Activated naive CD4-positive, alpha-beta T cell treated with anti-CD3 and anti-CD28 coated beads, Interleukin-2, amount 50 U/mL, for 24 hours (primary cell): ENCODE measurements around the gene LILRB4.
A peak's percentile ranks its signal among the peaks of the same experiment; 100 is the strongest.
"Not testable (repeated sequence)": the region's sequence is repeated elsewhere in the genome, so short reads cannot be mapped to it uniquely, and the experiment has no call there.

Experiments
- H3K27ac Mint-ChIP-seq: one replicate; pipeline ENCODE4 v1.8.0; 2021; ENCODE audit warnings: mild to moderate bottlenecking, mixed read lengths
- H3K27me3 Mint-ChIP-seq: one replicate; pipeline ENCODE4 v1.8.0; 2021; ENCODE audit warnings: mixed read lengths
- H3K36me3 Mint-ChIP-seq: one replicate; pipeline ENCODE4 v1.8.0; 2021; ENCODE audit warnings: mixed read lengths
- H3K4me1 Mint-ChIP-seq: one replicate; pipeline ENCODE4 v1.8.0; 2021; ENCODE audit warnings: mixed read lengths
- H3K4me3 Mint-ChIP-seq: one replicate; pipeline ENCODE4 v1.8.0; 2021; ENCODE audit warnings: mild to moderate bottlenecking, mixed read lengths
- H3K9me3 Mint-ChIP-seq: one replicate; pipeline ENCODE4 v1.8.0; 2021; ENCODE audit warnings: mixed read lengths

Gene LILRB4

DNA sequence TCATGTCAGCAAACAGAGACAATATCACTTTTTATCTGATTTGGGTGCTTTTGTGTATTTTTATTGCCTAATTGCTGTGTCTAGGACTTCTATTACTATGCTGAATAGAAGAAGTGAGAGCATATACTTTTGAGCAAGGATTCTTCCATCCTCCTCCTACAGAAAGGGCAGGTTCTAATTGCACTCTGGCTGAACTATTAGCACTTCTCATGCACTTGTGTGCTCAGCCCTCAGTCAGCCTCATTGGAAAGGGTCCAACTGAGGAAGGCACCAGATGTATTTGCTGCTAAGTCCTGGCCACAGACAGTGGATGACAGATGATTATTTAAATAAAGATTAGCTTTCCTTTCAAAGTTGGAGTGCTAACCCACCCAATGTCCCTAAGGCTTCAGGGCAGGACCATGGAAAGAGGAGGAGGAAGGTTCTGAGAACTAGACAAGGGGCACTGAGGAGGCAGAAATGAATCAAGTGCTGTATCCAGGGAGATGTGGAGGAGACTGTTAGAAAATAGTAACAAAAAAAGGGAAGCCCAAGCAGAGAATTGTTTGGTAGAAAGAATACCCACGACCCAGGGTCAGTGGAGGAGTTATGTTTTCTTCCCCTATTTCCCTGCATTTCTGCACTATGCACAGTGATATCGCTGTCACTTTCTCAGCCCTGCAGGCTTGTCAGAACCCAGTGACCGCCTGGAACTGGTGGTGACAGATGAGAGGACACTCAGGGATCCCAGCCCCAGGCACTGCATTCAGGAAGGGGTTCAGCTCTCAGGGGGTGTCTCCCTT, 8.0 kb downstream of the LILRB4 start:
- Mint-ChIP-seq H3K27me3 (peaks cover 2% of the 10 kb centered on the region), H3K9me3 (peaks cover 7% of the 10 kb centered on the region), H3K4me3 (no peak overlapping the region), H3K36me3 (no peaks in the 10 kb centered on the region), H3K4me1 (no peaks in the 10 kb centered on the region), H3K27ac (no peak overlapping the region)

DNA sequence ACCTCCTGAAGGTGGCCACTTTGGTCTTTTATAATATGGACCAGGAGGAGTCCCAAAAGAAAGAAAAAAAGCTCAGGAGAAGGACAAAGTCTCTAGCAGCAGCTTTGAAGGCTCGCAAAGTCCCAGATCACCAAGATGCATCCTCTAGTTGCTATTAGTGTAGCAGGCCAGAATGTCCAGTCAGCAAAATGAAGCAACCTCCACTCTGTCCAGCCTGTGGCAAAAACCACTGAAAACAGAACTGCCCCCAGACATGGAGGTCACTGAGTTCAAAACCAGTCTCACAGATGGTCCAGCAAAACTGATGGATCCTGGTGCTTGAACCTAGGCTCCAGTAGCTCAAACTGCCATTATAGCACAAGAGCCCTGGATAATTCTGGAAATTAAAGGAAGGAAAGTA, 10.4 kb downstream of the LILRB4 start:
- Mint-ChIP-seq H3K4me3 (no peak overlapping the region), H3K36me3 (no peaks in the 10 kb centered on the region), H3K9me3 (peaks cover 3% of the 10 kb centered on the region), H3K27ac (no peak overlapping the region), H3K4me1 (no peaks in the 10 kb centered on the region), H3K27me3 (peaks cover 2% of the 10 kb centered on the region)

GRCh38 chr19:54674021-54674617, 11.3 kb downstream of the LILRB4 start:
- no peak overlapping the region for H3K4me3 Mint-ChIP-seq
- no peaks in the 10 kb centered on the region for H3K36me3 Mint-ChIP-seq
- H3K27me3 Mint-ChIP-seq: peaks cover 2% of the 10 kb centered on the region
- H3K4me1 Mint-ChIP-seq: no peaks in the 10 kb centered on the region
- no peaks in the 10 kb centered on the region for H3K9me3 Mint-ChIP-seq
- no peak overlapping the region for H3K27ac Mint-ChIP-seq

DNA sequence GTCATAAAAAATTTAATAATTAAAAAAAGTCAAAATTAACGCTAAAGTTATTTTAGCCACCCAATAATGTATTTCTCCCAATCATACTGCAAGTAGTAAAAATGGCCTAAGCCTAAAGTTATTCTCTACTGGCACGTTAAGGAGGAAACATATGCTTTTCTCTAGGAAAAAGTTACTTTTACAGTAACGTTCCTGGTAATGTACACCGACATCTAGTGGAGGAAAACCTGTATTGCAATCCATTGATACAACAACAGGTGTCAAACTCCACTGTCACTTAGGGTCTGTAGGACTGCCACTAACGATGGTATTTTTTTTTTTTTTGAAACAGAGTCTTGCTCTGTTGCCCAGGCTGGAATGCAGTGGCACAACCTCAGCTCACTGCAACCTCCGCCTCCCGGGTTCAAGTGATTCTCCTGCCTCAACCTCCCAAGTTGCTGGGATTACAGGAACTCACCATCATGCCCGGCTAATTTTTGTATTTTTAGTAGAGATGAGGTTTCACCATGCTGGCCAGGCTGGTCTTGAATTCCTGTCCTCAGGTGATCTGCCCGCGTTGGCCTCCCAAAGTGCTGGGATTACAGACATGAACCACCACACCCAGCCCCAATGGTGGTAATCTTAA, 13.5 kb downstream of the LILRB4 start:
- not testable (repeated sequence) for H3K4me3 Mint-ChIP-seq, H3K27ac Mint-ChIP-seq, H3K9me3 Mint-ChIP-seq, H3K4me1 Mint-ChIP-seq, H3K27me3 Mint-ChIP-seq, H3K36me3 Mint-ChIP-seq

GRCh38 chr19:54677217-54677616, 14.4 kb downstream of the LILRB4 start:
- Mint-ChIP-seq H3K27me3 (peaks cover 9% of the 10 kb centered on the region), H3K36me3 (no peaks in the 10 kb centered on the region), H3K27ac (no peak overlapping the region), H3K4me3 (no peak overlapping the region), H3K4me1 (no peaks in the 10 kb centered on the region), H3K9me3 (no peaks in the 10 kb centered on the region)

- H3K9me3 Mint-ChIP-seq, H3K4me3 Mint-ChIP-seq, H3K4me1 Mint-ChIP-seq, H3K27ac Mint-ChIP-seq, H3K36me3 Mint-ChIP-seq: not testable (repeated sequence)
- peaks cover 17% of the 10 kb centered on the region for H3K27me3 Mint-ChIP-seq
These were observed 18.8 kb downstream of the LILRB4 start for GRCh38 chr19:54681596-54681995.

DNA sequence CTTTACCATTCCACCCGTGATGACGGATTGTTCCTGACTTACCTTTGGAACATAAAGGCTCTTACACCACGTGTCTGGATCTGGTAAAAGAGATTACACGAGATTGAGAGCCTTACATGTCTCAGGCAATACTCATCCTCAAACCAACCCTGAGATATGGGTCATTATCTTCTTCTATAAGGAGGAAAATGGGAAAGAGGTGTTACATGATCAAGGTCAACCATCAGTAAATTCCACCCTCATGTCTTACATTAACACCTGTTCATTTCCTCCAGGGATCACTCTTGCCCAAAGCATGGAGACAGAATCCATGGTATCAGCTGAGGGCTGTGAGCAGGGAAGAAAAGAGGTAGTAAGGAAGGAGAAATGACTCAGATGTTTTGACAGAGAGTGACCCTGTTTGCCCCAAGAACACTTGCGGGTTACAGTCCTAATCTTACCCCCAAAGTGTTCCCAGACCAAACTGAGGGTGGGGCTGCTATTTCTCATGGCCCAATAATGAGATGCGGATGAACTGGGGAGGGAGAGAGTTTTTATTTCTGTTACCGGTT, 19.6 kb downstream of the LILRB4 start:
- Mint-ChIP-seq H3K4me3 (no peak overlapping the region), H3K27ac (no peak overlapping the region), H3K9me3 (no peaks in the 10 kb centered on the region), H3K27me3 (peaks cover 20% of the 10 kb centered on the region), H3K36me3 (no peaks in the 10 kb centered on the region), H3K4me1 (no peaks in the 10 kb centered on the region)

DNA sequence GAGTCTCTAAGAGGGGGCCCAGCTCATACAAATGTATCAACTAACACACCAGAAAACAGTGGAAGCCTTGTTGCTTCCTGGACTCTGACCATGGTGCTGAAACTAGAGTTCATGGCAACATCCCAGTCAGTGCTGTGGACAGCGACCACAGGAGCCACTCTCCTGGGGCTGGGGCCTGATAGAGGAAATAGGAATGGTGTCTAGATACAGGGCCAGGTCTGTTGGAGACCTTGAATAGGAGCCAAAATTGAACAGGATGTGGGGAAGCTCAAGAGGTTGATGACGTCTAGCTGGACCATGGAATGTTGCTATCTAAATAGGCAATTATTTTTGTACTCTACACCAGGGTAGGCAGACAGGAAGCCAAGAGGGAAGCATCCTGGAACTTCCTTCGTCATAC, 21.7 kb downstream of the LILRB4 start:
- H3K27ac Mint-ChIP-seq: no peak overlapping the region
- no peaks in the 10 kb centered on the region for H3K36me3 Mint-ChIP-seq
- H3K4me1 Mint-ChIP-seq: no peaks in the 10 kb centered on the region
- no peaks in the 10 kb centered on the region for H3K9me3 Mint-ChIP-seq
- H3K27me3 Mint-ChIP-seq: peaks cover 26% of the 10 kb centered on the region
- no peak overlapping the region for H3K4me3 Mint-ChIP-seq

- no peaks in the 10 kb centered on the region for H3K36me3 Mint-ChIP-seq
- H3K9me3 Mint-ChIP-seq: no peaks in the 10 kb centered on the region
- H3K27me3 Mint-ChIP-seq: peaks cover 24% of the 10 kb centered on the region
- H3K27ac Mint-ChIP-seq: peak overlapping the region; percentile 14
- H3K4me3 Mint-ChIP-seq: no peak overlapping the region
- no peaks in the 10 kb centered on the region for H3K4me1 Mint-ChIP-seq
These were observed 29.0 kb downstream of the LILRB4 start for GRCh38 chr19:54691582-54692297.

DNA sequence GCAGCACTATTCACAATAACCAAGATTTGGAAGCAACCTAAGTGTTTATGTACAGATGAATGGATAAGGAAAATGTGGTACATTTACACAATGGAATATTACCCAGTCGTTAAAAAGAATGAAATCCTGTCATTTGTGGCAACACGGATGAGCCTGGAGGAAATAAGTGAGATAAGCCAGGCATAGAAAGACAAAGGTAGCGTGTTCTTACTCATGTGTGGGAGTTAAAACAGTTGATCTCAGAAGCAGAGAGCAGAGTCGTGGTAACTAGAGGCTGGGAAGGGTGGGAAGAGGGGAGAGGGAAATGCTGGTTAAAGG, 29.5 kb downstream of the LILRB4 start:
- no peaks in the 10 kb centered on the region for H3K9me3 Mint-ChIP-seq
- no peaks in the 10 kb centered on the region for H3K4me1 Mint-ChIP-seq
- H3K27me3 Mint-ChIP-seq: peaks cover 21% of the 10 kb centered on the region
- H3K36me3 Mint-ChIP-seq: no peaks in the 10 kb centered on the region
- H3K27ac Mint-ChIP-seq: no peak overlapping the region
- H3K4me3 Mint-ChIP-seq: no peak overlapping the region

DNA sequence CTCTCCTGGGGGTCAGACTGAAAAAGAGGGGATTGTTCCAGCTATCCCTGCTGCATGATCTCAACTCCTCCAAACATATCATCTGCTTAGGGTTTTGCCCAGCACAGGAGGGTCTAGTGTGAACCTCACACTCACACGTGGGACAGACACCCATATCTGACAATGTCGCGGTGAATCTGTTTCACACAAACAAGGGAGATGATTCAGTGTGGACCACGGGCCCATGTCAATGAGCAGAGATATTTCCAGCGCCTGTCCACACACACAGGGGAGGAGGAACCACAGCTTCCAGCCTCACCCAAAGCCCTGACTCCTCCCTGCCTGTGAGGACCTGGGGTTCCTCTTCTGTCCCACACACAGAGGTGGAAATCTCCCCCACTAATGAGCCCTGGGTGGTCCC, 31.9 kb downstream of the LILRB4 start:
- H3K27ac Mint-ChIP-seq: no peak overlapping the region

DNA sequence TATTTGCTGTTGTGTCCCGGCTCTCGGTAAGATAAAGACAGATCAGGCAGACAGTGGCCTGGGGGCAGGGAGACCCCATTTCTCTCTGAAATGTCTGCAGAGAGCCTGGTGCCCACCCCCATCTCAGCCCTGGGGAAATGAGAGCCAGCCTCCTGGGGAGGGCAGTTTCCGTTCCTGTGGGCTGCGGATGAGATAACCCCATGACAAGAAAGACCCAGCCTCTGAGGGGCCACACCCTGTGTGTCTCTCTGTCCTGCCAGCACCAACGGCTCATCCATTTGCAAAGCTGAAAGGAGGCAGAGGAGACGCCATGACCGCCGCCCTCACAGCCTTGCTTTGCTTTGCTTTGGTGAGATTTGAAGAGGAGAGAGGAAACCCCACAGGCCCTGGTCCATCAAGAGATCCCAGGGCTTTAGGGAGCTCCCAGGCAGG, 33.3 kb downstream of the LILRB4 start:
- no peaks in the 10 kb centered on the region for H3K36me3 Mint-ChIP-seq
- no peak overlapping the region for H3K27ac Mint-ChIP-seq
- H3K4me3 Mint-ChIP-seq: no peak overlapping the region
- H3K9me3 Mint-ChIP-seq: no peaks in the 10 kb centered on the region
- no peaks in the 10 kb centered on the region for H3K4me1 Mint-ChIP-seq
- peaks cover 29% of the 10 kb centered on the region for H3K27me3 Mint-ChIP-seq

More for the DNA sequence above, 31.9 kb downstream of the LILRB4 start:
- H3K9me3 Mint-ChIP-seq: no peaks in the 10 kb centered on the region
- peaks cover 26% of the 10 kb centered on the region for H3K27me3 Mint-ChIP-seq
- no peak overlapping the region for H3K4me3 Mint-ChIP-seq
- no peaks in the 10 kb centered on the region for H3K36me3 Mint-ChIP-seq
- no peaks in the 10 kb centered on the region for H3K4me1 Mint-ChIP-seq

DNA sequence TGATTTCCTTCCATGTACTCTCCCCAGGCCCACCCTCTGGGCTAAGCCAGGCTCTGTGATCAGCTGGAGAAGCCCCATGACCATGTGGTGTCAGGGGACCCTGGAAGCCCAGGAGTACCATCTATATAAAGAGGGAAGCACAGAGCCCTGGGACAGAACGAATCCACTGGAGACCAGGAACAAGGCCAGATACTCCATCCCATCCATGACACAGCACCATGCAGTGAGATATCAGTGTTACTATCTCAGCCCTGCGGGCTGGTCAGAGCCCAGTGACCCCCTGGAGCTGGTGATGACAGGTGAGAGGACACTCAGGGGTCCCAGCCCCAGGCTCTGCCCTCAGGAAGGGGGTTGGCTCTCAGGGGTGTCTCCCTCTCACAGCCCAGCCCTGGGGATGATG, 34.0 kb downstream of the LILRB4 start:
- Mint-ChIP-seq H3K36me3 (no peaks in the 10 kb centered on the region), H3K27ac (no peak overlapping the region), H3K4me3 (no peak overlapping the region), H3K27me3 (peaks cover 24% of the 10 kb centered on the region), H3K9me3 (no peaks in the 10 kb centered on the region), H3K4me1 (no peaks in the 10 kb centered on the region)

GRCh38 chr19:54697716-54698115, 34.9 kb downstream of the LILRB4 start:
- not testable (repeated sequence) for H3K4me3 Mint-ChIP-seq, H3K27ac Mint-ChIP-seq
- H3K27me3 Mint-ChIP-seq: peaks cover 21% of the 10 kb centered on the region

GRCh38 chr19:54704928-54705327, 42.1 kb downstream of the LILRB4 start:
- H3K9me3 Mint-ChIP-seq: no peaks in the 10 kb centered on the region
- H3K27ac Mint-ChIP-seq: no peak overlapping the region
- no peaks in the 10 kb centered on the region for H3K4me1 Mint-ChIP-seq
- no peaks in the 10 kb centered on the region for H3K36me3 Mint-ChIP-seq
- no peak overlapping the region for H3K4me3 Mint-ChIP-seq
- peaks cover 14% of the 10 kb centered on the region for H3K27me3 Mint-ChIP-seq

More at GRCh38 chr19:54697716-54698115, 34.9 kb downstream of the LILRB4 start:
- H3K36me3 Mint-ChIP-seq, H3K9me3 Mint-ChIP-seq, H3K4me1 Mint-ChIP-seq: not testable (repeated sequence)

- Mint-ChIP-seq H3K36me3 (no peaks in the 10 kb centered on the region), H3K9me3 (no peaks in the 10 kb centered on the region), H3K27me3 (peaks cover 10% of the 10 kb centered on the region), H3K4me1 (peaks cover 5% of the 10 kb centered on the region), H3K27ac (no peak overlapping the region), H3K4me3 (no peak overlapping the region)
These were observed 45.2 kb downstream of the LILRB4 start for GRCh38 chr19:54707962-54708361.
